Pericardium fibroblast (primary cell): ENCODE results near the gene GPBP1L1. TPM values are rescaled to one million over a fixed set of nuclear protein-coding genes. Genes with fewer than 3 reads are reported as not detected.

Experiments used
- total RNA-seq: library from RNA; depleted of rRNA; stranded (reverse); fragments of >200 nt; gene quantifications from 2 replicates; pipeline ENCODE4 v1.2.3, GENCODE V29; 2015

Gene GPBP1L1, protein sequence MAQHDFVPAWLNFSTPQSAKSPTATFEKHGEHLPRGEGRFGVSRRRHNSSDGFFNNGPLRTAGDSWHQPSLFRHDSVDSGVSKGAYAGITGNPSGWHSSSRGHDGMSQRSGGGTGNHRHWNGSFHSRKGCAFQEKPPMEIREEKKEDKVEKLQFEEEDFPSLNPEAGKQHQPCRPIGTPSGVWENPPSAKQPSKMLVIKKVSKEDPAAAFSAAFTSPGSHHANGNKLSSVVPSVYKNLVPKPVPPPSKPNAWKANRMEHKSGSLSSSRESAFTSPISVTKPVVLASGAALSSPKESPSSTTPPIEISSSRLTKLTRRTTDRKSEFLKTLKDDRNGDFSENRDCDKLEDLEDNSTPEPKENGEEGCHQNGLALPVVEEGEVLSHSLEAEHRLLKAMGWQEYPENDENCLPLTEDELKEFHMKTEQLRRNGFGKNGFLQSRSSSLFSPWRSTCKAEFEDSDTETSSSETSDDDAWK
- 39.9 and 44.5 TPM in 2 replicates for total RNA-seq

DNA sequence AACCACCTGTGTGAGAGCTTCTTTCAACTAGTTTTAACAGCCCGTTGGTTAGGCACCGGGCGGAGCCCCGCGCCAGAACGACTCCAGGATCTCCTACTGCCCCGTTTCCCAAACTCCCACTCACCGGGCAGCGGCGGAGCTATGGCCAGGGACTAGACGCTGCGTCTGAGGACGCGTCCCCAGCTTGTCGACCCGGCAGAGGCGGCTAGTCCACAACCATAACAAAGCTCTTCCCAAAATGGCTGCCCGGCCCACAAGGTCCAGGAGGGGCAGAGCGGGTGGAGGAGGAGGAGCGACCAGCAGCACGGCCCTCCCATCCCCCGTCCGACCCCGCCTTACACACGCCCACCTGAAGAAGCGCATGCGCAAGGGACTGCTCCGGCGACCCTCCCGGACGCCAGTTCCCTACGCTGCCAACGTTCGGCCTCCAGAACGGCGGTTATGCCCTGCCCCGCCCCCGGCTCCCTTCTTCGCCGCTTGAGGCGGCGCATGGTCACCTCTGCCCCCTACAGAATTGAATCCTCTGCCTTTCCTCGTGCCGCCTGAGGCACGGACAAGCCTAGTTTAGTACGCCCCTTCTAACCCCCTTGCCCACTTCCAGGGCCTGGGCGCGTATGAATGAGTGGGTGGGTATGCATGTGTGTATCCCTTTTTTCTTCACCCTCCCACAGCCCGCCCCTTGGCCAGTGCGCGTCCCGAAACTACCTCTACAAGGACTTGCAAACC is at the start of gene GPBP1L1:
GPBP1L1 (minus strand) TSS at position 246 of the 726 bp plus-strand sequence. CDS start 27,446 bp downstream, outside the sequence.

DNA sequence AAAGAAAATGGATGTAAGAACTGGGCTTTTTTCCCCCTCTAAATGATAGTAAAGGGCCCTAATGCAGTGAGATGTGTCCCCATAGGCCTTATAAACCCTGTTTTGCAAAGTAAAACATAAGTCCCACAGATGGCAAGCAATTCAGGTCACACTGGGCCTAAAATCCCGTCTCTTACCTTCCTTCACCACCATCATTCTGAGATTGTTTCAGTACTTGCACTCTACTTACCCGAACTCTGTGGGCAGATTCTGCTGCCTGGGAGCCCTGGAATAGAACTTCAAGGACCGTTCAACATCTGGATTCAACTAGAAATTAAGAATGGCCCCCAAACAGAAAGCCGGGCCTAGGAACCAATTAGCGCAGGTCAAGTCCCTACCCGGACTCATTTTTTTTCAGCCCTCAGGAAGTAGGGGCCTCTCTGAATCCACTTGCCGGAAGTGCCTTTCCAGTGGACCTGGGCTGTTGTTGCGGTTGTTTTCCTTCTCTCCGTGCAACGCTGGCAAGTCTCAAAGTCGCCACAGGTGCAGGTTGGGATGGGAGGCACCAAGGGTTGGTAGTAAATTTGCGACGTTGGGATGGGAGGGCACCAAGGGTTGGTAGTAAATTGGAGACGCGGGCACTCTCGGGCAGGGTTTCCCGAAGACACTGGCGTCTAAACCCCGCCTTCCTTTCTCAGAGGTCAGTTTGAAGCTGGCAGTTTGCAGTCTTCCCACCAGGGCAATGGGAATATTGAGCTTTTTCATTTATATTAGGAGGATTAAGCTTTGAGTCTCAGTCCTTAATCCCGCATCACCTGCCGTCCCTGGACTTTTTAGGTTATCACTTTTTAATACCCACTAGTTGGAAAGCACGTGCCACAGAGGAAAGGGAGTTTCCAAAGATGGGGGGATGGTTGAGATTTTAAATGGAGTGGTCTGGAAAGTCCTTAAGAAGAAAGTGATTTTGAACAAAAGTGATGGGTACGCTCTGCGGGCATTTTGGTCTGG is 1.7 kb upstream of the GPBP1L1 start, which contains the start of gene TMEM69:
TMEM69 (plus strand) TSS at position 428 of the 987 bp plus-strand sequence. CDS start 2,888 bp downstream, outside the sequence.

DNA sequence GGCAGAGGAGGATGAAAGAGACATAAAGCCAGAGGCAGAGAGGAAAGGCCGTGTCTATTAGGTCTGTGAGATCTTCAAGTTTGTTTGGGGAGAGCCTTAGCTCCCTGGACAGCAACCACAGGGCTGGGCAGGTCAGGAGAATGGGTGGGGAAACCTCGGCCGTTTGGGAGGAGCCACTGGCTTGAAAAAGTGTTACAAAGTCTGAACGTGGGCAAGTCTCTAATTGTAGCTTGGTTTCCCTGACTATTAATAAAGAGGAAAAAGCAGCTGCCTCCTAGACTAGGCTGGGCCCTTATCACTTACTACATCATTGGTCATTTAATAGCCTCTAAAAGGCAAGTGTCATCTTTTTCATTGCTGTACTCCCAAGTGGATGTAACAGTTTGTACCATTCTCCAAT is 62.4 kb downstream of the GPBP1L1 start, which contains the start of gene CCDC17:
CCDC17 (minus strand) TSS at position 83 of the 400 bp plus-strand sequence. CDS start 145 bp downstream, outside the sequence.

GRCh38 chr1:45583666-45584350 is 102.5 kb downstream of the GPBP1L1 start, which contains the start of gene NASP:
Gene NASP (plus strand): TSS chr1:45584041. CDS start chr1:45584147, 106 bp downstream.

Other genes with a start within 250 kb of the GPBP1L1 start
- 2.2 and 2.3 TPM in 2 replicates for gene TESK2, start 195.4 kb downstream of the GPBP1L1 start, total RNA-seq
- 1.1 and 2.2 TPM in 2 replicates for gene CCDC163, start 186.5 kb downstream of the GPBP1L1 start, total RNA-seq
- 2.4 and 6.8 TPM in 2 replicates for gene MMACHC, start 186.2 kb downstream of the GPBP1L1 start, total RNA-seq
- 318 and 441 TPM in 2 replicates for gene PRDX1, start 164.6 kb downstream of the GPBP1L1 start, total RNA-seq
- gene AKR1A1, start 135.7 kb downstream of the GPBP1L1 start, total RNA-seq, result 75.2 and 103 TPM in 2 replicates
- 22.8 and 37.2 TPM in 2 replicates for gene NASP, start 102.5 kb downstream of the GPBP1L1 start, total RNA-seq
- gene CCDC17, start 62.5 kb downstream of the GPBP1L1 start, total RNA-seq, result 0.51 and 1.2 TPM in 2 replicates
- 26.5 and 28.1 TPM in 2 replicates for gene TMEM69, start 1.6 kb upstream of the GPBP1L1 start, total RNA-seq
- 7.4 and 7.6 TPM in 2 replicates for gene IPP, start 64.1 kb upstream of the GPBP1L1 start, total RNA-seq
- gene MAST2, start 117.1 kb upstream of the GPBP1L1 start, total RNA-seq, result 13.6 and 15.2 TPM in 2 replicates